ENCODE data around the gene RAB26.

The RAB26 gene

GRCh38 chr16:2163211-2163881 is 14.9 kb downstream of the RAB26 start:
- DNase-seq = no peak

- DNase-seq = no peak
These were observed 17.4 kb downstream of the RAB26 start for GRCh38 chr16:2165861-2166260.

GRCh38 chr16:2166263-2167067 is 18.0 kb downstream of the RAB26 start:
- DNase-seq = no peak

- no peak for DNase-seq
These were observed 18.7 kb downstream of the RAB26 start for GRCh38 chr16:2167068-2167638.

- DNase-seq = no peak
These were observed 21.7 kb downstream of the RAB26 start for GRCh38 chr16:2170080-2170479.

- DNase-seq = no peak
These were observed 22.4 kb downstream of the RAB26 start for GRCh38 chr16:2170587-2171435.

GRCh38 chr16:2171601-2172178 is 23.3 kb downstream of the RAB26 start:
- no peak for DNase-seq

- DNase-seq = no peak
These were observed 24.4 kb downstream of the RAB26 start for GRCh38 chr16:2172688-2173335.

GRCh38 chr16:2173366-2173765 is 24.9 kb downstream of the RAB26 start:
- no peak for DNase-seq

- no peak for DNase-seq
These were observed 25.5 kb downstream of the RAB26 start for GRCh38 chr16:2173916-2174315.

GRCh38 chr16:2174396-2175131 is 26.1 kb downstream of the RAB26 start:
- no peak for DNase-seq

GRCh38 chr16:2175454-2175853 is 27.0 kb downstream of the RAB26 start:
- no peak for DNase-seq

GRCh38 chr16:2176047-2176446 is 27.6 kb downstream of the RAB26 start:
- no peak for DNase-seq

- no peak for DNase-seq
These were observed 28.7 kb downstream of the RAB26 start for GRCh38 chr16:2177101-2177500.

GRCh38 chr16:2177561-2177960 is 29.1 kb downstream of the RAB26 start:
- no peak for DNase-seq

- peak in 1 of 2 donors; percentile 57 for DNase-seq
These were observed 30.1 kb downstream of the RAB26 start for GRCh38 chr16:2178321-2179106.

- DNase-seq = no peak
These were observed 30.7 kb downstream of the RAB26 start for GRCh38 chr16:2179107-2179501.

GRCh38 chr16:2179576-2179975 is 31.2 kb downstream of the RAB26 start:
- no peak for DNase-seq

- no peak for DNase-seq
These were observed 32.0 kb downstream of the RAB26 start for GRCh38 chr16:2180461-2180860.

Data from stimulated activated CD4-positive, alpha-beta T cell treated with anti-CD3 and anti-CD28 coated beads, Interleukin-2, amount 100 ng/mL, for 48 hours (primary cell).